Spleen (tissue), 11 donors: ENCODE measurements around the gene TMEM120B. TPM values are rescaled to one million over a fixed set of nuclear protein-coding genes. Genes with fewer than 3 reads are reported as not detected.

Experiments
- DNase-seq: peaks from one replicate; pipeline ENCODE4 v3.0.0-alpha.2; 2020
- H3K27ac ChIP-seq, 8 donors: fragments of 200-600 bp; sonication (generic) in 7 of 8; 1 replicate in 4 of 8; 2 replicates in 4 of 8; pipeline versions ENCODE4 v1.5.0 to v1.8.0; 2016 to 2021; ENCODE audit warnings: inconsistent platforms in 4 of 8, mild to moderate bottlenecking in 4 of 8, moderate library complexity in 1 of 8
- H3K27me3 ChIP-seq, 7 donors: fragments of 200-600 bp; sonication (generic) in 6 of 7; replicated peaks in 1 of 7; 1 replicate in 4 of 7; 2 replicates in 3 of 7; pipeline versions ENCODE4 v1.5.0 to v1.8.0; 2016 to 2021; ENCODE audit warnings: inconsistent platforms in 3 of 7, mild to moderate bottlenecking in 1 of 7
- H3K36me3 ChIP-seq, 6 donors: fragments of 200-600 bp; sonication (generic) in 5 of 6; 1 replicate in 4 of 6; 2 replicates in 2 of 6; pipeline versions ENCODE4 v1.5.0 to v1.8.0; 2016 to 2021; ENCODE audit warnings: inconsistent platforms in 2 of 6
- H3K4me1 ChIP-seq, 6 donors: fragments of 200-600 bp; sonication (generic) in 5 of 6; 1 replicate in 3 of 6; 2 replicates in 3 of 6; pipeline versions ENCODE4 v1.5.0 to v1.8.0; 2016 to 2021; ENCODE audit warnings: inconsistent platforms in 3 of 6
- H3K4me3 ChIP-seq, 8 donors: fragments of 200-600 bp; sonication (generic) in 7 of 8; 1 replicate in 4 of 8; 2 replicates in 4 of 8; pipeline versions ENCODE4 v1.5.0 to v1.8.0; 2016 to 2021; ENCODE audit warnings: inconsistent platforms in 4 of 8, mild to moderate bottlenecking in 4 of 8, moderate library complexity in 2 of 8
- H3K9me3 ChIP-seq, 8 donors: fragments of 200-600 bp; sonication (generic) in 7 of 8; 1 replicate in 4 of 8; 2 replicates in 4 of 8; pipeline versions ENCODE4 v1.5.0 to v1.8.0; 2016 to 2021; ENCODE audit warnings: inconsistent platforms in 4 of 8
- CTCF ChIP-seq, 11 experiments: fragments of 200-600 bp in 7 of 11; fragments of 450-650 bp in 4 of 11; sonication (generic) in 4 of 11; IDR thresholded peaks in 8 of 11; conservative IDR thresholded peaks in 3 of 11; 1 replicate in 7 of 11; 2 replicates in 4 of 11; pipeline versions ENCODE4 v1.4.0 to v1.8.0; 2016 to 2021; ENCODE audit warnings: antibody characterized with exemption in 11 of 11, inconsistent platforms in 4 of 11, mild to moderate bottlenecking in 1 of 11
- POLR2A ChIP-seq, 3 donors: fragments of 450-650 bp; IDR thresholded peaks; one replicate each; pipeline ENCODE4 v1.5.1; 2017; ENCODE audit warnings: antibody characterized with exemption in 3 of 3, mild to moderate bottlenecking in 1 of 3
- POLR2AphosphoS5 ChIP-seq, 3 donors: sonication (generic); formaldehyde crosslinking; IDR thresholded peaks; one replicate each; pipeline ENCODE4 v1.5.1; 2017; ENCODE audit warnings: antibody characterized with exemption in 3 of 3
- WGBS, 5 donors: extraction: QIAGEN DNeasy Blood & Tissue Kit in 3 of 5; methylation state at CpG; one replicate each; pipeline versions ENCODE4 v1.1.5 to v1.1.7; 2013 to 2018; 5-methylcytosine and 5-hydroxymethylcytosine counted together
- intact Hi-C: fragments of 100-400 bp; cut with DNase I; formaldehyde crosslinking; loops from one replicate; pipeline ENCODE4 v1.15.0; 2023; ENCODE audit warnings: low total_unique reads
- polyA plus RNA-seq, 3 donors: library from polyadenylated mRNA; stranded (reverse); fragments of 200-250 nt; gene quantifications; one replicate each; pipeline ENCODE4 v1.2.1, GENCODE V29; 2013
- total RNA-seq, 7 donors: library from RNA; depleted of rRNA in 3 of 7; stranded (reverse); fragments of >200 nt in 3 of 7; fragmentation: NEBNext Ultra II Directional in 4 of 7; extraction: Animal tissue kit (Norgen Biotek cat#: 25700) in 4 of 7; gene quantifications; one replicate each; pipeline versions ENCODE4 v1.1.0 to v1.2.1, GENCODE V29; 2016 to 2021
- donor health status: healthy with polysubstance abuse.
- donor health status: DM: no; HTN: no; CAD: no; lungs with moderate emphysema.
- donor health status: DM: no; HTN: no; CAD: no.
- donor health status: Bipolar disorder and iron deficiency.
- donor health status: healthy.
- donor health status: DM: no; HTN: no; CAD: no.
- donor health status: DM: yes; HTN: yes; CAD: no.

TMEM120B gene
- total and polyA plus RNA-seq, 10 donors = 2.9 to 8.9 (median 5.8) TPM

GRCh38 chr12:121826318-121827150, 114.0 kb downstream of the TMEM120B start:
- Histone ChIP-seq H3K4me3 (no peak overlapping the region), H3K9me3 (no peaks in the 10 kb centered on the region), H3K4me1 (peaks cover 0 to 6% (median 0%) of the 10 kb centered on the region in 6 donors), H3K27me3 (no peaks in the 10 kb centered on the region), H3K36me3 (peaks cover 3 to 100% (median 84%) of the 10 kb centered on the region in 6 donors), H3K27ac (no peak overlapping the region)
- TF ChIP-seq CTCF (IDR thresholded peaks at IDR 0.05 in 8 of 11, conservative IDR thresholded peaks at IDR 0.05 in 3 of 11) (no peak), POLR2AphosphoS5 (IDR thresholded peaks at IDR 0.05) (peak in 2 of 3 donors; percentile 15 to 59)
- intact Hi-C loops = no loop called here
- no peak for DNase-seq
- 86 to 91% (median 89%) methylated on average over 18 of the region's 18 CpGs for WGBS, 5 donors

DNA sequence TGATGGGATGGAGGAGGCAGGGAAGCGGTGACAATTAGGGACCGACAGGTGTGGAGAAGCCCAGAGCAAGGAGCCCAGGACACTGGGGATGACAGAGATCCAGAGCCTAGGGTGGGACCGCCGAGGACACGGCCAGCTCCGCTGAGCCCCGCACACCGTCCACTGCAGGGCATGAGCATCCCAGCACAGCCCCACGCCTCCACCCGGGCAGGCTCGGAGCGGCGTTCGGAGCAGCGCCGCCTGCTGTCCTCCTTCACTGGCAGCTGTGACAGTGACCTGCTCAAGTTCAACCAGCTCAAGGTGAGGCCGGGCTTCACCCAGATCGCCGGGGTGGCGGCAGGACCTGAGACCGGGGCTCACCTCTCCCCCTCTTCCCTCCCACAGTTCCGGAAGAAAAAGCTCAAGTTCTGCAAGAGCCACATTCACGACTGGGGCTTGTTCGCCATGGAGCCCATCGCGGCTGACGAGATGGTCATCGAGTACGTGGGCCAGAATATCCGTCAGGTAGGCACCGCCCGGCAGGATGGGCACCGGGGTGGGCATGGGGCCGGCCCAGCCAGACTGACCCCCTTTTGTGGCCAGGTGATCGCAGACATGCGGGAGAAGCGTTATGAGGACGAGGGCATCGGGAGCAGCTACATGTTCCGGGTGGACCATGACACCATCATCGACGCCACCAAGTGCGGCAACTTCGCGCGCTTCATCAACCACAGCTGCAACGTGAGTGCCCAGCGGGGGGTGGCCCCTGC, 115.0 kb downstream of the TMEM120B start:
- Histone ChIP-seq H3K4me1 (peaks cover 0 to 11% (median 0%) of the 10 kb centered on the region in 6 donors), H3K27ac (no peak overlapping the region), H3K27me3 (no peaks in the 10 kb centered on the region), H3K9me3 (no peaks in the 10 kb centered on the region), H3K36me3 (peaks cover 3 to 100% (median 79%) of the 10 kb centered on the region in 6 donors), H3K4me3 (no peak overlapping the region)
- 94 to 96% (median 95%) methylated on average over 15 to 48 of the region's 48 CpGs for WGBS, 5 donors
- intact Hi-C loops = no loop called here
- no peak for DNase-seq
- TF ChIP-seq POLR2AphosphoS5 (IDR thresholded peaks at IDR 0.05) (peak in 2 of 3 donors; percentile 37 to 76), CTCF (IDR thresholded peaks at IDR 0.05 in 8 of 11, conservative IDR thresholded peaks at IDR 0.05 in 3 of 11) (no peak)

DNA sequence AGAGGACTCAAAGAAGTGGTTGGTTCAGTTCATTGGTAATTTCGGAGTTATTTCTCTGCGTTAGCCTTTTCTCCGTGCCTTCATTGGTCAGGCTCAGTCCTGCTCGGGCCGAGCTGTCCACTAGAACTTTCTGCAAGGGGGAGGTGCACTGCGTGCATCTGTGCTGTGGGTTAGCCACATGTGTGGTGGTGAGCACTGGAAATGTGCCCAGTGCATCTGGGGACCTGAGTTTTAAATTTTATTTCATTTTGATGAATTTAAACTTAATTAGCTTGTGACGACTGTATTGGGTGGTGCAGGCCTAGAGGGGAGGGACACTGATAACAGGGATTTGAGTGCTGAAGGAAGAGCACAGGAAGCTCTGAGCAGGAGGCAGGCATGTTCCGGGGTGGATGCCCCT, 115.8 kb downstream of the TMEM120B start:
- H3K27ac ChIP-seq = no peak overlapping the region
- 90 to 92% (median 91%) methylated on average over 8 of the region's 8 CpGs for WGBS, 5 donors
- DNase-seq = no peak
- H3K4me3 ChIP-seq = no peak overlapping the region
- peaks cover 3 to 97% (median 73%) of the 10 kb centered on the region in 6 donors for H3K36me3 ChIP-seq
- intact Hi-C loops = no loop called here
- no peaks in the 10 kb centered on the region for H3K9me3 ChIP-seq
- H3K27me3 ChIP-seq = no peaks in the 10 kb centered on the region
- H3K4me1 ChIP-seq = peaks cover 0 to 11% (median 0%) of the 10 kb centered on the region in 6 donors
- TF ChIP-seq POLR2A (IDR thresholded peaks at IDR 0.05) = no peak
- no peak for TF ChIP-seq CTCF (IDR thresholded peaks at IDR 0.05 in 8 of 11, conservative IDR thresholded peaks at IDR 0.05 in 3 of 11)
- TF ChIP-seq POLR2AphosphoS5 (IDR thresholded peaks at IDR 0.05) = no peak

- intact Hi-C loops = no loop called here
- H3K4me3 ChIP-seq = no peak overlapping the region
- peak overlapping the region in 2 of 8 donors; percentile 27 to 42 for H3K27ac ChIP-seq
- H3K4me1 ChIP-seq = peaks cover 0 to 11% (median 0%) of the 10 kb centered on the region in 6 donors
- no peaks in the 10 kb centered on the region for H3K9me3 ChIP-seq
- TF ChIP-seq POLR2AphosphoS5 (IDR thresholded peaks at IDR 0.05) = no peak
- no peak for TF ChIP-seq CTCF (IDR thresholded peaks at IDR 0.05 in 8 of 11, conservative IDR thresholded peaks at IDR 0.05 in 3 of 11)
- TF ChIP-seq POLR2A (IDR thresholded peaks at IDR 0.05) = no peak
- 86 to 95% (median 88%) methylated on average over 9 of the region's 9 CpGs for WGBS, 5 donors
- peaks cover 3 to 92% (median 68%) of the 10 kb centered on the region in 6 donors for H3K36me3 ChIP-seq
- DNase-seq = no peak
- no peaks in the 10 kb centered on the region for H3K27me3 ChIP-seq
These were observed 116.3 kb downstream of the TMEM120B start for GRCh38 chr12:121828826-121829225.
